NCI-H1436 treated with DMSO at 0.1 percent for 48 hours (cell line): ENCODE data around the gene PRMT6.

Source experiments
- DNase-seq: peaks from one replicate; lab custom pipeline; 2025; lab: John Stamatoyannopoulos, UW

PRMT6 gene

DNA sequence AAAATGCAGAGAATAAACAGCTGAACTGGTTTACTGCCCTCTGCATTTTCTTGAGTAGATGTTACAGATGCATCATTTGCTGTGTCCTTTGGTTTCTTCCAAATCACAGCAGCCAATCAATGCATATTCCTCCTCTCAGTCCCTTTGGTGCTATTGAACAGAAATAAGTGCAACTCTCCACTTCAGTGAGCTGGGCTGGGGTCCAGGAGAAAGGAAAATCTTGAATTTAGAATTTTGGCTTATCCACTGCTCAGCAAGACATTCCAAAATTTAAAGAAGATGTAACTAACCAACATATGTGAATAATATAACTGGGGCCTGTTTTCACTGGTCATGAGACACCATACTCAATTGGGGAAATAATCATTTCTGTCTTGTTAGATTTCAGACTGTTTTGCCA is 39.2 kb downstream of the PRMT6 start:
- DNase-seq = no peak

DNA sequence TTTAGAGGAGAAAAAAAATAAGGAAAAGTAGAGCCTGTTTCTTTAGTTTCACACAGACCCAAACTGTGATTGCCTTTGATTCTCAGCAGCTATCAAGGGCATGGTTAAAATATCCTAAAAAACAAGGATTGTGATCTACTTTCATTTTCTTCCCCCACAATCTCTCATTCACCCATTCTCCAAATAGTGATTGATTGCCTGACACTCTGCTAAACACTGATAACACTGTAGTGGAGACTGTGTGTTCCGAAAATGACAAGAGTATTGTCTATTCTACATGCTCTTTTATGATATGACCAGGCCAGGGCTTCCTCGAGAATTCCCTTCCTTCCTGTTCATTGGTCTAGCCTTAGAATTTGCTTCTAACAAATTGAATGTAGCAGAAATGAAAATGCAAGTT is 40.2 kb downstream of the PRMT6 start:
- no peak for DNase-seq

DNA sequence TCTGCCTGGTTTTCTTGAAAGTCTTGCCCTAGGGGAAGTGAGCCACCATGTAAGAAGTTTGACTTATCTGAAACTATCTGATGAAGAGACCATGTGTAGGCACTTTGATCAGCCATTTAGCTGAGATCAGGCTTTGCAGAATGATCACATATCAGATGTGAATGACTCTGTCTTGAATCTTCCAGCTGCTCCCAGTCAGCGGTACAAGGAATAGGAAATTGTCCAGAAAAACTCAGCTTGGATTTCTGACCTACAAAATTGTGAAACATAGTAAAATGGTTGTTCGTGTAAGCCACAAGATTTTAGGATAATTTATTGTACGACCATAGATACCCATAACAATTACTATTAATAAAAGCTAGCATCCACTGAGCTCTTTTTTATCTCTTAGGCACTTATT is 42.5 kb downstream of the PRMT6 start:
- no peak for DNase-seq

DNA sequence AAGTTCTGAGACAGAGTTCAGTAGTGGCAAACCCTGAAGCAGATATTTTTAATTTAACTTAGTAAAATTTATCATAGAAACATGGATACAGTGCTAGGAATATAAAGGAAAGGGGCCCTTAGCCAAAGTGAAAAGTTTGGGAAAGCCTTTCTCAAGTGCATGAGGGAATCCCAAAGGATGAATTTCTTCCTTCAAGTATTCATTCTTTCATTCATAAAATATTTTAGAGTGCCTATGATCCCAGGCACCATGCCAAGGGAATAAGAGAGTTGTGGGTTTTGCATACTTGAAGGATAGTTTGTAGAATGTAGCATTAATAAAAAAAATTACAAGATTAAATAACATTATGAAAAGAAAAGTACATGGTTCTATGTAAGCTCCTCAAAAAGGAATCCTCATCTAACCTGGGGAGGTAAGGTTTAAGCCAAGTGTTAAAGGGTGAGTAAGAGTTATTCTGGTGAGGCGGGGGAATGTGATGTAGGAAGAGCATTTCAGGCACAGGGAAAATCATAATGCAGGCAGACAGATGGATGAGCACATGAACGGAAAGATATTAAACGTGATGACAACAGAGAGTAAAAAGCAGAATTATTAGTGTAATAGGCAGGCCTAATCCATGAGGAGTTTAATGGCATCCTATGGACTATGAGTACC is 44.0 kb downstream of the PRMT6 start:
- DNase-seq = no peak

DNA sequence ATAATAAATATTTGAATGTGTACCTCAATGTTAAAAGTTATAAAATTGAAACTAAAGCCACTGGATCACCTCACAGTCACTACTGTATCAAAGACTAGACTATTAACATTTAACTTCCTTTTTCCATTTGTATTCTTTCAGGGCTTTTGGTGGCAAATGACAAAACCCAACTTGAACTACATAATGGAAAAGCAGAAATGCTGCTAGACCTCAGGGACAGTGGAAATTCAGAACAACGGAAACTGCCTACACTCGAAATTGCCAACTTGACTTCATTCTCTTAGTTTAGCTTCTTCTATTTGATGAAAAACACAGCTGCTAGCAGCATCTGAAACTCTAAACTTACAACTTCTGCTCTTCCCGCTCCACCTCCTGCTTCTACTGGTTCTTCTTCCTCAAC is 49.4 kb downstream of the PRMT6 start:
- no peak for DNase-seq
